HL-60 (cell line): Measurements from ENCODE around the gene RBPJL.

ENCODE experiments used
- DNase-seq, 2 experiments: peaks; one replicate each; pipeline ENCODE4 v3.0.0-alpha.2; 2010 to 2020; ENCODE audit warnings: low read depth in 1 of 2, low spot score in 1 of 2
- H3K27ac ChIP-seq: fragments of 250-450 bp; sonication (Bioruptor Pico); replicated peaks from 2 replicates; pipeline ENCODE4 v1.5.1; 2020; ENCODE audit warnings: mild to moderate bottlenecking, moderate library complexity
- H3K27me3 ChIP-seq: fragments of 250-450 bp; sonication (Bioruptor Pico); 2 replicates; pipeline ENCODE4 v1.5.1; 2021; ENCODE audit warnings: mild to moderate bottlenecking, moderate library complexity; ENCODE audit not compliant: insufficient read depth, poor library complexity, severe bottlenecking
- H3K4me3 ChIP-seq: replicated peaks from 2 replicates; pipeline ENCODE4 v1.5.1; 2011; ENCODE audit warnings: mild to moderate bottlenecking, control low read depth, low read length; ENCODE audit not compliant: insufficient read depth
- GABPA ChIP-seq: IDR thresholded peaks from 2 replicates; pipeline ENCODE4 v1.6.1; 2012; ENCODE audit warnings: low read depth
- POLR2AphosphoS5 ChIP-seq: IDR thresholded peaks from 2 replicates; pipeline ENCODE4 v1.6.1; 2012; ENCODE audit warnings: low read depth
- REST ChIP-seq: IDR thresholded peaks from 2 replicates; pipeline ENCODE4 v1.6.1; 2012; ENCODE audit warnings: low read depth; ENCODE audit not compliant: insufficient replicate concordance
- SPI1 ChIP-seq: IDR thresholded peaks from 2 replicates; pipeline ENCODE4 v1.6.1; 2012; ENCODE audit warnings: low read depth, mild to moderate bottlenecking, borderline replicate concordance
- TF ChIP-seq, protein P1 (sequence below): IDR thresholded peaks from one replicate; pipeline ENCODE4 v1.5.1; 2011; ENCODE audit warnings: low read length, control low read depth, inconsistent platforms; ENCODE audit not compliant: insufficient read depth

Gene RBPJL

GRCh38 chr20:45293041-45294002, 13.3 kb upstream of the RBPJL start:
- no peak overlapping the region; the same call in 1 of the 2 replicates for H3K27ac ChIP-seq
- peak; percentile 59 for TF ChIP-seq POLR2AphosphoS5
- TF ChIP-seq REST = peak; percentile 57
- no peak for TF ChIP-seq GABPA
- no peak for TF ChIP-seq SPI1
- TF ChIP-seq, protein P1, sequence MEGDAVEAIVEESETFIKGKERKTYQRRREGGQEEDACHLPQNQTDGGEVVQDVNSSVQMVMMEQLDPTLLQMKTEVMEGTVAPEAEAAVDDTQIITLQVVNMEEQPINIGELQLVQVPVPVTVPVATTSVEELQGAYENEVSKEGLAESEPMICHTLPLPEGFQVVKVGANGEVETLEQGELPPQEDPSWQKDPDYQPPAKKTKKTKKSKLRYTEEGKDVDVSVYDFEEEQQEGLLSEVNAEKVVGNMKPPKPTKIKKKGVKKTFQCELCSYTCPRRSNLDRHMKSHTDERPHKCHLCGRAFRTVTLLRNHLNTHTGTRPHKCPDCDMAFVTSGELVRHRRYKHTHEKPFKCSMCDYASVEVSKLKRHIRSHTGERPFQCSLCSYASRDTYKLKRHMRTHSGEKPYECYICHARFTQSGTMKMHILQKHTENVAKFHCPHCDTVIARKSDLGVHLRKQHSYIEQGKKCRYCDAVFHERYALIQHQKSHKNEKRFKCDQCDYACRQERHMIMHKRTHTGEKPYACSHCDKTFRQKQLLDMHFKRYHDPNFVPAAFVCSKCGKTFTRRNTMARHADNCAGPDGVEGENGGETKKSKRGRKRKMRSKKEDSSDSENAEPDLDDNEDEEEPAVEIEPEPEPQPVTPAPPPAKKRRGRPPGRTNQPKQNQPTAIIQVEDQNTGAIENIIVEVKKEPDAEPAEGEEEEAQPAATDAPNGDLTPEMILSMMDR = peak; percentile 85
- peak; percentile 68 to 83 for DNase-seq
- peak overlapping the region; percentile 51 for H3K4me3 ChIP-seq
- peaks cover 6% of the 10 kb centered on the region for H3K27me3 ChIP-seq

DNA sequence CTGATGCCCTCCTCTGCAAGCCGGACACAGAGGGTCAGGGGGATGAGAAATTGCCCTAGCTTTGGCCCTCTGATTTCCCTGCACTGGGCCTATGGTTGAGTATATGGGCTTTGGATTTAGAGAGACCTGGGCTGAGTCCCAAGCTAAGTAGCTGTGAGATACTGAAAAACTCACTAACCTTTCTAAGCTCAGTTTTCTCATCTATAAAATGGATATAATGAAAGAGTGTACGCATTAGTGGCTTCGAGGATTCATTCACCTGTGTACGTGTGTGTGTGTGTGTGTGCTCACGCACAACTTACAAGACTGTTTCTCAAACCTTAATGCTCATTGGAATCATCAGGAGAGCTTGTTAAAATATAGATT, 12.7 kb upstream of the RBPJL start:
- TF ChIP-seq POLR2AphosphoS5 (no peak), GABPA (no peak), REST (no peak), SPI1 (no peak)
- TF ChIP-seq, protein P1 = no peak
- no peak for DNase-seq
- Histone ChIP-seq H3K4me3 (no peak overlapping the region), H3K27ac (no peak overlapping the region), H3K27me3 (peaks cover 6% of the 10 kb centered on the region)

DNA sequence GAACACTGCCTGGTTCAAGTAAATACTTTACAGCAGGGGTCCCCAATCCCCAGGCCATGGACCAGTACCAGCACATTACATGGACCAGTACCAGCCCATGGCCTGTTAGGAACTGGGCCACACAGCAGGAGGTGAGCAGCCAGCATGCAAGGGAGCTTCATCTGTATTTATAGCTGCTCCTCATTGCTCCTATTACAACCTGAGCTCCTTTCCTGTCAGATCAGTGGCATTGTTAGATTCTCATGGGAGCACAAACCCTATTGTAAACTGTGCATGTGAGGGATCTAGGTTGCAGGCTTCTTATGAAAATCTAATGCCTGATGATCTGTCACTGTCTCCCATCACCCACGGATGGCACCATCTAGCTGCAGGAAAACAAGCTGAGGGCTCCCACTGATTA, 12.0 kb upstream of the RBPJL start:
- Histone ChIP-seq H3K27me3 (peaks cover 6% of the 10 kb centered on the region), H3K27ac (no peak overlapping the region), H3K4me3 (no peak overlapping the region)
- TF ChIP-seq POLR2AphosphoS5 (no peak), SPI1 (no peak), GABPA (no peak), REST (no peak)
- TF ChIP-seq, protein P1 = no peak
- no peak for DNase-seq
